Suppressor macrophage (primary cell): ENCODE results near the gene PAQR4.

Experiments used
- DNase-seq, 4 experiments: peaks; one replicate each; pipeline ENCODE4 v3.0.0-alpha.2; 2020 to 2022

The PAQR4 gene

GRCh38 chr16:2981177-2981898, 12.2 kb downstream of the PAQR4 start:
- DNase-seq, result no peak

GRCh38 chr16:2981899-2982250, 12.7 kb downstream of the PAQR4 start:
- no peak for DNase-seq

- no peak for DNase-seq
Measured at GRCh38 chr16:2982402-2982801, 13.3 kb downstream of the PAQR4 start.

DNA sequence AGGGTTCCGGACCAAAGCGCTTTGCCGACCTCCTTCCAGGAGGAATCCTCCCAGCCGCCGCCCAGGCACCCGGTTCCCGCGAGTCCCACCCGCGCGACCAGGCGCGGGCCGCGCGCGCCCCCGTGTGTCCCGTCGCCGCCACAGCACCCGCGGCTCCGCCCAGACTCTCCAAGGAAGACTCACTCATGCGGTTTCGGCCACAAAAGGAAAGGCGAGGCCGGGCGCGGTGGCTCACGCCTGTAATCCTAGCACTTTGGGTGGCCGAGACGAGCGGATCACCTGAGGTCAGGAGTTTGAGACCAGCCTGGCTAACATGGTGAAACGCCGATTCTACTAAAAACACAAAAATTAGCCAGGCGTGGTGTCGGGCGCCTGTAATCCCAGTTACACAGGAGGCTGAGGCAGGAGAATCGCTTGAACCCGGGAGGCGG, 14.6 kb downstream of the PAQR4 start:
- DNase-seq, result peak; percentile 80 to 91 (median 88)

DNA sequence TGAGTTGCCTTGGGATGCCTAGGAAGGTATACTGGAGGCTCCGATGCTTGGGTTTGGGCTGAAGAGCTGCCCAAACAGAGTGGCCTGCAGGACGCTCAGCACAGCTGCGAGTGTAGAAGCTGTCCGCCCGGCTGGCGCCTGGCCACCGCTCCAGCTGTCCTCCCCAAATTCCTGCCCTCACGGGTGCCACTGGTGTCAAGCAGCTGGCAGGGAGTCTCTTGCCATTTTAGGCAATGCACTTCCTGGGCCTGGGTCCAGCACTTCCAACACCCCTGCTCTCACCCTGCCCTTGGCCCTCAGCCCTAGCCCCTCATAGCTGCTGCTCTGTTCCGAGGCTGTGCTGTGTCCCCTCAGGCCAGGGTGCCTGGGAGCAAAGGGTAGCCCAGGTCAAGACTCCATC, 16.3 kb downstream of the PAQR4 start:
- DNase-seq, result no peak

DNA sequence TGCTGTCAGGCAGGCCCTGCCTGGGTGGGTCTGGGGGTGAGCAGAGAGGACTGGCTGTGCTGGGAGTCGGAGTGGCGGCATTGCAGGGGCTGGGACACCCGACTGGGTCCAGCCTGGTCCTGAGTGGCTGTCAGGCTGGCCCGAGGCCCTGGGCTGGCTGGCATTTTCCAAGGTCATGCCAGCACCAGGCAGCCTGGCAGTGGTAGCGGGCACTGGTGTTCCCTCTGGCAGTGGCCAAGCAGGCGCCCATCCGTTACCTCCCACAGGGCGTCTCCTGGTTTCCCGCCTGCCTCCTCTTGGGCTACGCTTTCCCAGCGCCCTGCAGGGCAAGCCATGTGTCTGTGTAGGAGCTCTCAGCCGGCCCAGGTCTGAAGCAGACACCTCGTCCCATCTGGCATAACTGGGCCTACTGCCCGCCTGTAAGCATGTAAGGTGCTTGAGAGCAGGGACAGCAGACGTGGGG, 16.8 kb downstream of the PAQR4 start:
- DNase-seq, result no peak

- DNase-seq, result no peak
Measured at GRCh38 chr16:2986623-2987188, 17.6 kb downstream of the PAQR4 start.

- DNase-seq, result no peak
Measured at GRCh38 chr16:2987286-2987685, 18.1 kb downstream of the PAQR4 start.

- no peak for DNase-seq
Measured at GRCh38 chr16:2987833-2988232, 18.7 kb downstream of the PAQR4 start.

DNA sequence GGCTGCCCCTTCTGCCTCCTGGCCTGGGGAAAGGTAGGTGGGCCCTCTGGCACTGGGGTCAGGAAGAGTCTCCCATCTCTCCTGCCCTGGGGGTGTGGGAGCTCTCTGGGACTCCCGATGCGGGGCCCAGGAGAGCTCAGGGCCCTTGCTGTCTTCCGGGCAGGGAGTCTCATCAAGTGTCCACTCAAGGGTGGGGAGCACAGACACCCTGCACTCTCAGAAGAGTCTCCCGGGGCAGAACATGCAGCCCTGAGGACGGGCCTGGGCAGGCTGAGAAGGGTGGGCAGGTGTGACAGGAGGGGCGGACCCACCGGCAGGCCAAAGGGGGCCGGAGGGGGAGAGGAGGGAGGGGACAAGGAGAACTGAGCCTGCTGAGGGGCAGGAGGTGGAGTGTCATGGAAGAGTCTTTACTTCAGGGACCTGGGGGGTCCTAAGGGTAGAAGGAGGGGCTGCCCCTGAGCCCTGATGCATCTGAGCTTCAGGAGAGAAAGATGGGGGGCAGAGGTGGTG, 19.5 kb downstream of the PAQR4 start:
- DNase-seq, result no peak

- DNase-seq, result no peak
Measured at GRCh38 chr16:2990891-2991290, 21.7 kb downstream of the PAQR4 start.

DNA sequence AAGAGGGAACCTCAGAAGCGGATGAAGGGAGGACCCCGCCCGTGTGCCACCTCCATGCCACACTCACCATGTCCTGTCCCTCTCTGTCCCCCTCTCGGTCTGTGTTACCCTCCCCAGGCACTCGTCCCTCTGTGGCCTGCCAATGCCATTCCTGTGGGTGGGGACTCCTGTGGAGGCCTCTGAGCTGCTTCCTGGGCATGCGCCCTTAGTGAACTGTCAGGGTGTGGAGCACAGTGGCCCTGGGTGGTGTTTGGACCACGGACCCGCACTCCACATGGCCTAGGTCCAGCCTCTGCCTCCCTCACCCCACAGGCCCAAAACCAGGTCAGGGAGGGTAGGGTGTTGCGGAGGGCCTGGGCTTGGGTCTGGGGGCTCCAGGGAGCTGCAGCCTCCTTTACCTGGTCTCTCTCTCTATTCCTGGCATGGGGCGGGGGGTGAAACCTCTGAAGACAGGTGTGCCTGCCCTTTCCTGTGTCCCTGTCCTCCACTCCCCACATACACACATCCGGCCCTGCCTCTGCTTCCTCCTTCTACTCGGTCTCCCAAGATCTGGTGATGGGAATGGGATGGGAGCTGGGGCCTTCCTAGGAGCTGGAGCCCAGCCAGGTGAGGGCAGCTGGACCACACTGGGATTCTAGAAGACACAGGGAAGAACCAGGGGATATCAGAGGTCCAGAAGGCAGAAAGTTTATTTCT, 22.6 kb downstream of the PAQR4 start:
- DNase-seq, result no peak

GRCh38 chr16:2992383-2993081, 23.4 kb downstream of the PAQR4 start:
- no peak for DNase-seq

DNA sequence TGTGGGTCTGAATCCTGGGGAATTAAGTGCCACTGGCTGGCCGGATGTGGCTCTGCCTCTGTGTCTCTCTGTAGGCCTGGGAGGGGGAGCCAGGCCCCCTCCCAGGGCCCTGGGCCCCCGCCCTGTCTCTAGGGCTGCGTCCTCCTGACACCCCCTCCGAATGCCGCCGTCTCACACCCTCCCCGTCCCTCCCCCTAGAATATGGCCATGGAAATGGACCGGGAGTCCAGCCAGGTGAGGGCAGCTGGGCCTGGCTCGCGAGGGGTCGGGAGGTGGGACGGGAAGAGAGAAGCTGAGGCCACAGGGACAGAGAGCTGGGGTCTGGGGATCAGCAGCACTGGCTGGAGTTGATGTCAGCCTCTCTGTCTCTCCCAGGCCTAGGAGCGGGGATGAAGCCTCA, 27.1 kb downstream of the PAQR4 start:
- DNase-seq, result no peak

DNA sequence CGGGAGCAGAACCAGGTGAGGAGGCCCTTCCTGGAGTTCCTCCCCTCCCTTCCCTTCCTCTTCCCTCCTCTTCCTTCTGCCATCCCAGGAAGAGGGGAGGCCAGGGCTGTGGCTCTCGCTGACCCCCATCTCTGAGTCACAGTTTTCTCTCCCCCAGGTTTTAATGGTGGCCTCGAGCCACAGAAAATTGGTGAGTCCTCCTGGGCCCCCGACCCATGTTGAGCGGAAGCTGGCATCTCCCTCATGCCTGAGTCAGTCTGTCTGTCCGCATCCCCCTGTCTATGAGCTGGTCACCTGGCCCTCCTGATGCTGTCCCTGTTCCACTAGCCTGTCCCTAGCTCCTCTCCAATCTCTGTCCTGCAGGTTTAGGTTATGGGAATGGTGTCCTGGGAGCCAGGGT, 30.8 kb downstream of the PAQR4 start:
- no peak for DNase-seq

GRCh38 chr16:3000540-3000939, 31.4 kb downstream of the PAQR4 start:
- DNase-seq, result no peak

GRCh38 chr16:3001316-3001715, 32.2 kb downstream of the PAQR4 start:
- no peak for DNase-seq

DNA sequence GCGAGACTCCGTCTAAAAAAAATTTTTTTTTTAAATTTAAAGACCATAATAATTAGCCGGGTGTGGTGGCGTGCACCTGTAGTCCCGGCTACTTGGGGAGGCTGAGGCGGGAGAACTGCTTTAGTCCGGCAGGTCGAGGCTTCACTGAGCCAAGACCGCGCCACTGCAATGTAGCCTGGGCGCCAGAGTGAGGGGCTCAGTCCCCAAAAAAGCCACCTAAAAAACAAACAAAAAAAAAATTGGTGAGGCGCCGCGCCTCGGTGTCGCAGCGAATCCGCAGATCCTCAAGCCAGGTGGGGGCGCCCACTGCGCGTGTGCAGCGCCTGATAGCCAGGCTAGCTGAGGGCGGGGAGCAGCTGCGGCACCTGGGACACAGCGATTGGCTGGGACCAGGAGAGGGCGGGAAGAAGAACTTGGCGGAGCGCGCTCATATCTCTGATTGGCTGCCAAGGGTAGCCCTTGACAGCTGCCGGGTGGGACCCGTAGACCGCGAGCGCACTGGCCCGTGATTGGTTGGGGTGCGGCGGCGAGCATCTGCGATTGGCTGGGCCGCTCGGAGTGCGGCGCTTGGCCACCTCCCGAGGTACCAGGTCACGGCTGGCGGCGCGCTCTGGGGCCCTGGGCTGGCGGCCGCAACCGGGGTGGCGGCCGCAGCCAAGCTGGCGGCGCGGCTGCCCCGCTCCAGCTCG, 34.6 kb downstream of the PAQR4 start:
- peak; percentile 97 to 99 (median 99) for DNase-seq

- DNase-seq, result peak; percentile 38 to 77 (median 54)
Measured at GRCh38 chr16:3004319-3004718, 35.2 kb downstream of the PAQR4 start.

- peak in 3 of 4 experiments; percentile 13 to 61 (median 59) for DNase-seq
Measured at GRCh38 chr16:3004781-3005284, 35.7 kb downstream of the PAQR4 start.

GRCh38 chr16:3007059-3007956, 38.2 kb downstream of the PAQR4 start:
- peak; percentile 35 to 55 (median 50) for DNase-seq
